SK-N-SH (cell line): ENCODE results near the gene CACNA2D1. TPM values are rescaled to one million over a fixed set of nuclear protein-coding genes. Genes with fewer than 3 reads are reported as not detected.

ENCODE experiments used
- CTCF ChIA-PET: fragments of 300-600, 350-600 bp; formaldehyde crosslinking; extraction: SDS; loops from one replicate; lab custom pipeline; 2021; lab: Yijun Ruan, JAX
- POLR2A ChIA-PET: fragments of 350-600 bp; sonication (Branson Sonifier 250); formaldehyde crosslinking; extraction: SDS; loops from one replicate; lab custom pipeline; 2020; ENCODE audit warnings: antibody characterized with exemption, inconsistent platforms; lab: Yijun Ruan, JAX
- DNase-seq: peaks from one replicate; pipeline ENCODE4 v3.0.0; 2012
- H2AFZ ChIP-seq: fragments of 200-600 bp; sonication (generic); 2 replicates; pipeline ENCODE4 v1.8.1; 2016; ENCODE audit warnings: antibody characterized with exemption, mild to moderate bottlenecking, low read depth
- H3F3A ChIP-seq: fragments of 200-600 bp; sonication (generic); replicated peaks from 2 replicates; pipeline ENCODE3; 2016; ENCODE audit warnings: antibody characterized with exemption, mild to moderate bottlenecking; ENCODE audit not compliant: insufficient read depth
- H3K27ac ChIP-seq, 2 experiments: fragments of 200-500 bp in 1 of 2; fragments of 200-600 bp in 1 of 2; sonication (Bioruptor generic) in 1 of 2; sonication (generic), shearing (Covaris generic) in 1 of 2; 2 replicates each; pipeline versions ENCODE4 v1.5.1 to v1.6.1; 2014 to 2016; ENCODE audit warnings: low read depth in 2 of 2, inconsistent platforms in 1 of 2, low read length in 1 of 2, mild to moderate bottlenecking in 1 of 2, mixed read lengths in 1 of 2
- H3K27me3 ChIP-seq: fragments of 200-600 bp; sonication (generic), shearing (Covaris generic); 2 replicates; pipeline ENCODE4 v1.6.1; 2016; ENCODE audit warnings: mixed run types; ENCODE audit not compliant: insufficient read depth
- H3K36me3 ChIP-seq, 2 experiments: fragments of 200-500 bp in 1 of 2; fragments of 200-600 bp in 1 of 2; sonication (Bioruptor generic) in 1 of 2; sonication (generic) in 1 of 2; replicated peaks in 1 of 2; 2 replicates each; pipeline versions ENCODE3 to v1.5.1; 2014 to 2016; ENCODE audit warnings: low read length in 1 of 2, mild to moderate bottlenecking in 1 of 2; ENCODE audit not compliant: insufficient read depth in 2 of 2, control insufficient read depth in 1 of 2
- H3K4me1 ChIP-seq, 2 experiments: fragments of 200-500 bp in 1 of 2; fragments of 200-600 bp in 1 of 2; sonication (Bioruptor generic) in 1 of 2; sonication (generic), shearing (Covaris generic) in 1 of 2; 2 replicates each; pipeline versions ENCODE4 v1.5.1 to v1.6.1; 2014 to 2016; ENCODE audit warnings: low read depth in 1 of 2, low read length in 1 of 2, mixed run types in 1 of 2; ENCODE audit not compliant: insufficient read depth in 2 of 2, control insufficient read depth in 1 of 2
- H3K4me2 ChIP-seq: fragments of 200-600 bp; sonication (generic), shearing (Covaris generic); 2 replicates; pipeline ENCODE4 v1.6.1; 2017; ENCODE audit warnings: mixed run types
- H3K4me3 ChIP-seq, 2 experiments: fragments of 200-500 bp in 1 of 2; fragments of 200-600 bp in 1 of 2; sonication (Bioruptor generic) in 1 of 2; sonication (generic), shearing (Covaris generic) in 1 of 2; 2 replicates each; pipeline versions ENCODE4 v1.5.1 to v1.8.1; 2014 to 2016; ENCODE audit warnings: low read depth in 2 of 2, inconsistent platforms in 1 of 2, low read length in 1 of 2, mild to moderate bottlenecking in 1 of 2, mixed read lengths in 1 of 2, moderate library complexity in 1 of 2
- H3K79me2 ChIP-seq: fragments of 200-600 bp; sonication (generic); 2 replicates; pipeline ENCODE4 v1.8.1; 2017; ENCODE audit warnings: mild to moderate bottlenecking; ENCODE audit not compliant: insufficient read depth
- H3K9ac ChIP-seq: fragments of 200-600 bp; sonication (generic); 2 replicates; pipeline ENCODE4 v1.6.1; 2017; ENCODE audit warnings: mixed run types
- H3K9me2 ChIP-seq: fragments of 200-600 bp; sonication (generic); 2 replicates; pipeline ENCODE4 v1.6.1; 2017; ENCODE audit warnings: mixed run types
- H3K9me3 ChIP-seq: fragments of 200-600 bp; sonication (generic); 2 replicates; pipeline ENCODE4 v1.6.1; 2017; ENCODE audit warnings: mixed run types, mild to moderate bottlenecking, moderate library complexity
- H4K20me1 ChIP-seq: fragments of 200-600 bp; sonication (generic); 2 replicates; pipeline ENCODE4 v1.6.1; 2017; ENCODE audit warnings: mild to moderate bottlenecking, mixed run types; ENCODE audit not compliant: insufficient read depth
- EP300 ChIP-seq, 2 experiments: IDR thresholded peaks; 2 replicates each; pipeline versions ENCODE4 v1.4.0 to v1.6.1; 2012; ENCODE audit warnings: borderline replicate concordance in 1 of 2, low read depth in 1 of 2, low read length in 1 of 2
- FOSL2 ChIP-seq: IDR thresholded peaks from 2 replicates; pipeline ENCODE4 v1.4.0; 2012; ENCODE audit warnings: low read depth, mild to moderate bottlenecking, moderate library complexity, borderline replicate concordance
- JUND ChIP-seq: IDR thresholded peaks from 2 replicates; pipeline ENCODE4 v1.4.0; 2012
- MEF2A ChIP-seq: IDR thresholded peaks from 2 replicates; pipeline ENCODE4 v1.4.0; 2012; ENCODE audit warnings: low read depth, borderline replicate concordance
- NFIC ChIP-seq: IDR thresholded peaks from 2 replicates; pipeline ENCODE4 v1.4.0; 2012; ENCODE audit warnings: borderline replicate concordance
- POLR2AphosphoS5 ChIP-seq: IDR thresholded peaks from 2 replicates; pipeline ENCODE4 v1.6.1; 2012; ENCODE audit warnings: low read depth, low read length
- RFX5 ChIP-seq: IDR thresholded peaks from 2 replicates; pipeline ENCODE4 v1.6.1; 2012; ENCODE audit warnings: mild to moderate bottlenecking, improper control_type of control experiment, low read length
- RXRA ChIP-seq: IDR thresholded peaks from 2 replicates; pipeline ENCODE4 v1.4.0; 2012; ENCODE audit warnings: low read depth, mild to moderate bottlenecking, borderline replicate concordance
- SIN3A ChIP-seq: IDR thresholded peaks from 2 replicates; pipeline ENCODE4 v1.6.1; 2012; ENCODE audit warnings: low read depth, mild to moderate bottlenecking, low read length, moderate library complexity, borderline replicate concordance
- TAF1 ChIP-seq: IDR thresholded peaks from 2 replicates; pipeline ENCODE4 v1.6.1; 2012; ENCODE audit warnings: low read depth, mild to moderate bottlenecking, low read length, moderate library complexity, borderline replicate concordance
- TCF12 ChIP-seq: IDR thresholded peaks from 2 replicates; pipeline ENCODE4 v1.4.0; 2012
- TEAD4 ChIP-seq: IDR thresholded peaks from 2 replicates; pipeline ENCODE4 v1.4.0; 2012; ENCODE audit warnings: mild to moderate bottlenecking, borderline replicate concordance; ENCODE audit not compliant: insufficient read depth
- USF2 ChIP-seq: fragments of 150-350 bp; IDR thresholded peaks from 2 replicates; pipeline ENCODE4 v1.6.1; 2017; ENCODE audit warnings: antibody characterized with exemption, low read length, low read depth, borderline replicate concordance
- YY1 ChIP-seq: IDR thresholded peaks from 2 replicates; pipeline ENCODE4 v1.4.0; 2012; ENCODE audit warnings: low read depth, mild to moderate bottlenecking
- ZBTB33 ChIP-seq: IDR thresholded peaks from 2 replicates; pipeline ENCODE4 v1.4.0; 2012; ENCODE audit warnings: low read depth, borderline replicate concordance
- WGBS: methylation state at CpG from one replicate; pipeline ENCODE4 v1.1.6; 2017; ENCODE audit warnings: low lambda C conversion rate; 5-methylcytosine and 5-hydroxymethylcytosine counted together
- polyA plus RNA-seq, 3 experiments: library from polyadenylated mRNA; depleted of rRNA; stranded (reverse); fragments of >200 nt; gene quantifications; 2 replicates each; pipeline ENCODE4 v1.2.3, GENCODE V29; 2012
- TF ChIP-seq, protein P1 (sequence below): IDR thresholded peaks from 2 replicates; pipeline ENCODE4 v1.4.0; 2012; ENCODE audit warnings: low read depth
- TF ChIP-seq, protein P2 (sequence below): IDR thresholded peaks from 2 replicates; pipeline ENCODE4; 2012
- TF ChIP-seq, protein P3 (sequence below): fragments of 200-600 bp; sonication (generic); IDR thresholded peaks from 2 replicates; pipeline ENCODE4 v1.6.1; 2017; ENCODE audit warnings: antibody characterized with exemption, mild to moderate bottlenecking, moderate library complexity

Gene CACNA2D1
- polyA plus RNA-seq, 1 of the 3 experiments (the other 2 are of a cell fraction), result 3.4 TPM

- TF ChIP-seq FOSL2 (no peak), YY1 (no peak), MEF2A (no peak)
Observed at GRCh38 chr7:82469207-82469606, 25.6 kb upstream of the CACNA2D1 start (continued).

DNA sequence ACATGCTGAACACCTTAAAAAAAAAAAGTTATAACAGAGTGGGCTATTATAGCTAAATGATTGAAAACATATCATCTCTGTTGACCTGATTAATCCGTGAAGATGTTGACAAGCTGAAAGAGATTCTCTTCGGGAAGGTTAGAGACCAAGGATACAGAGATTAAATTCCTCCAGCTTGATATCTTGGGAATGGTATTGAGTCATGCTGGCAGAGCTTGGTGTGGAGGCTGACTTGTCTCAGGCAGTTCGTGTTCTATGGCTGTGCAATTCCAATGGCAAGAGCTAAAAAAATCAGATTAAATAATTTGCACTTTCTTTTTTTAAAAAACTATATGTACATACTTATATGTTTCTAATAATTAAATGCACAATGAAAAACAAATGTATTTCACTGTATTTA lies 24.9 kb upstream of the CACNA2D1 start:
- POLR2A ChIA-PET, result interaction anchor here (0.7 kb wide), 1 partner anchor 294 kb away, joined by 4 read pairs; no protein-coding TSS in a partner anchor
- TF ChIP-seq, protein P1, sequence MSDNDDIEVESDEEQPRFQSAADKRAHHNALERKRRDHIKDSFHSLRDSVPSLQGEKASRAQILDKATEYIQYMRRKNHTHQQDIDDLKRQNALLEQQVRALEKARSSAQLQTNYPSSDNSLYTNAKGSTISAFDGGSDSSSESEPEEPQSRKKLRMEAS, result no peak
- no peak for TF ChIP-seq YY1
- TF ChIP-seq JUND, result no peak
- no peak for TF ChIP-seq RFX5
- TF ChIP-seq RXRA, result no peak
- TF ChIP-seq, protein P2, sequence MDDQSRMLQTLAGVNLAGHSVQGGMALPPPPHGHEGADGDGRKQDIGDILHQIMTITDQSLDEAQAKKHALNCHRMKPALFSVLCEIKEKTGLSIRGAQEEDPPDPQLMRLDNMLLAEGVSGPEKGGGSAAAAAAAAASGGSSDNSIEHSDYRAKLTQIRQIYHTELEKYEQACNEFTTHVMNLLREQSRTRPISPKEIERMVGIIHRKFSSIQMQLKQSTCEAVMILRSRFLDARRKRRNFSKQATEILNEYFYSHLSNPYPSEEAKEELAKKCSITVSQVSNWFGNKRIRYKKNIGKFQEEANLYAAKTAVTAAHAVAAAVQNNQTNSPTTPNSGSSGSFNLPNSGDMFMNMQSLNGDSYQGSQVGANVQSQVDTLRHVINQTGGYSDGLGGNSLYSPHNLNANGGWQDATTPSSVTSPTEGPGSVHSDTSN, result no peak
- TF ChIP-seq ZBTB33, result no peak
- TF ChIP-seq SIN3A, result no peak
- no peak for TF ChIP-seq USF2
- no peaks in the 10 kb centered on the region for H3K9me2 ChIP-seq
- no peak overlapping the region for H3K27ac ChIP-seq
- H3F3A ChIP-seq, result no peaks in the 10 kb centered on the region
- CTCF ChIA-PET, result interaction anchor here (0.7 to 2.4 kb wide), 3 partner anchors 13 to 220 kb away, joined by 3 to 12 read pairs (median 3); no protein-coding TSS in a partner anchor
- H3K9ac ChIP-seq, result no peak overlapping the region
- no peak overlapping the region for H2AFZ ChIP-seq
- no peaks in the 10 kb centered on the region for H3K36me3 ChIP-seq
- H3K79me2 ChIP-seq, result no peaks in the 10 kb centered on the region
- no peak overlapping the region for H3K4me3 ChIP-seq
- no peak for DNase-seq
- no peaks in the 10 kb centered on the region for H4K20me1 ChIP-seq
- no peaks in the 10 kb centered on the region for H3K27me3 ChIP-seq
- no peaks in the 10 kb centered on the region for H3K4me1 ChIP-seq
- peaks cover 8% of the 10 kb centered on the region; the same call in 1 of the 2 replicates for H3K9me3 ChIP-seq
- H3K4me2 ChIP-seq, result no peak overlapping the region
- WGBS, result 68% methylated on average over 3 of the region's 3 CpGs

DNA sequence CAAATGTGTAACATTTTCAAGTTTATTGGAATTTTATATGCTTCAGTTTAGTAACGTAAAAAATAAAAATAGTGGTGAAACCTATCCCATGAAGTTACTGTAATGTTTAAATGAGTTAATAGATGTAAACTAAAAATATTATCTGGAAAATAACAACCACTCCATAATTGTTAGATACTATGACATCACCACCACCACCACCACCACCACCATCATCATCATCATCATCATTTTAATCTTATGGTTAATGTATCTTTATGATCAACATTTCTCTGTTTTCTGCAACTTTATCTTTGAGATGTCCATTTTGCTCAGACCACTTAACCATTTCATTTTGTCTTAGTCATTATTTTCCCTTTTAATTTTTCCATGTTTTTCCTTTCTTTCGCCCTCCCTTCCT lies 23.4 kb upstream of the CACNA2D1 start:
- CTCF ChIA-PET, result interaction anchor here (4.3 kb wide), 1 partner anchor 15 kb away, joined by 17 read pairs; no protein-coding TSS in a partner anchor
- 89% methylated on average over 2 of the region's 2 CpGs for WGBS

More for the DNA sequence above, 23.4 kb upstream of the CACNA2D1 start:
- H3K4me1 ChIP-seq, result no peaks in the 10 kb centered on the region
- H2AFZ ChIP-seq, result no peak overlapping the region
- POLR2A ChIA-PET, result no interaction called here
- no peaks in the 10 kb centered on the region for H3K36me3 ChIP-seq
- no peak overlapping the region for H3K4me2 ChIP-seq
- H4K20me1 ChIP-seq, result no peaks in the 10 kb centered on the region
- no peaks in the 10 kb centered on the region for H3F3A ChIP-seq
- peaks cover 8% of the 10 kb centered on the region; the same call in 1 of the 2 replicates for H3K9me3 ChIP-seq
- H3K9ac ChIP-seq, result no peak overlapping the region
- no peak for TF ChIP-seq TCF12
- TF ChIP-seq POLR2AphosphoS5, result no peak
- TF ChIP-seq NFIC, result no peak
- no peak for TF ChIP-seq TEAD4
- no peak for TF ChIP-seq MEF2A
- no peak for TF ChIP-seq EP300 (IDR thresholded peaks at IDR 0.05; ENCODE audit: borderline replicate concordance in 1 of 2, low read depth in 1 of 2, low read length in 1 of 2)
- TF ChIP-seq, protein P3, sequence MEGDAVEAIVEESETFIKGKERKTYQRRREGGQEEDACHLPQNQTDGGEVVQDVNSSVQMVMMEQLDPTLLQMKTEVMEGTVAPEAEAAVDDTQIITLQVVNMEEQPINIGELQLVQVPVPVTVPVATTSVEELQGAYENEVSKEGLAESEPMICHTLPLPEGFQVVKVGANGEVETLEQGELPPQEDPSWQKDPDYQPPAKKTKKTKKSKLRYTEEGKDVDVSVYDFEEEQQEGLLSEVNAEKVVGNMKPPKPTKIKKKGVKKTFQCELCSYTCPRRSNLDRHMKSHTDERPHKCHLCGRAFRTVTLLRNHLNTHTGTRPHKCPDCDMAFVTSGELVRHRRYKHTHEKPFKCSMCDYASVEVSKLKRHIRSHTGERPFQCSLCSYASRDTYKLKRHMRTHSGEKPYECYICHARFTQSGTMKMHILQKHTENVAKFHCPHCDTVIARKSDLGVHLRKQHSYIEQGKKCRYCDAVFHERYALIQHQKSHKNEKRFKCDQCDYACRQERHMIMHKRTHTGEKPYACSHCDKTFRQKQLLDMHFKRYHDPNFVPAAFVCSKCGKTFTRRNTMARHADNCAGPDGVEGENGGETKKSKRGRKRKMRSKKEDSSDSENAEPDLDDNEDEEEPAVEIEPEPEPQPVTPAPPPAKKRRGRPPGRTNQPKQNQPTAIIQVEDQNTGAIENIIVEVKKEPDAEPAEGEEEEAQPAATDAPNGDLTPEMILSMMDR, result no peak
- no peak for TF ChIP-seq YY1
- TF ChIP-seq TAF1, result no peak
- H3K9me2 ChIP-seq, result no peaks in the 10 kb centered on the region
- H3K79me2 ChIP-seq, result no peaks in the 10 kb centered on the region
- no peak overlapping the region for H3K27ac ChIP-seq
- no peak overlapping the region for H3K4me3 ChIP-seq
- no peak for DNase-seq
- H3K27me3 ChIP-seq, result no peaks in the 10 kb centered on the region
